ENCODE results near the gene SMAD4.

GRCh38 chr18:51011709-51012108 lies 18.3 kb upstream of the SMAD4 start:
- TF ChIP-seq, protein P1, sequence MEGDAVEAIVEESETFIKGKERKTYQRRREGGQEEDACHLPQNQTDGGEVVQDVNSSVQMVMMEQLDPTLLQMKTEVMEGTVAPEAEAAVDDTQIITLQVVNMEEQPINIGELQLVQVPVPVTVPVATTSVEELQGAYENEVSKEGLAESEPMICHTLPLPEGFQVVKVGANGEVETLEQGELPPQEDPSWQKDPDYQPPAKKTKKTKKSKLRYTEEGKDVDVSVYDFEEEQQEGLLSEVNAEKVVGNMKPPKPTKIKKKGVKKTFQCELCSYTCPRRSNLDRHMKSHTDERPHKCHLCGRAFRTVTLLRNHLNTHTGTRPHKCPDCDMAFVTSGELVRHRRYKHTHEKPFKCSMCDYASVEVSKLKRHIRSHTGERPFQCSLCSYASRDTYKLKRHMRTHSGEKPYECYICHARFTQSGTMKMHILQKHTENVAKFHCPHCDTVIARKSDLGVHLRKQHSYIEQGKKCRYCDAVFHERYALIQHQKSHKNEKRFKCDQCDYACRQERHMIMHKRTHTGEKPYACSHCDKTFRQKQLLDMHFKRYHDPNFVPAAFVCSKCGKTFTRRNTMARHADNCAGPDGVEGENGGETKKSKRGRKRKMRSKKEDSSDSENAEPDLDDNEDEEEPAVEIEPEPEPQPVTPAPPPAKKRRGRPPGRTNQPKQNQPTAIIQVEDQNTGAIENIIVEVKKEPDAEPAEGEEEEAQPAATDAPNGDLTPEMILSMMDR (conservative IDR thresholded peaks at IDR 0.05; ENCODE audit: low read length), result no peak
- no peak for TF ChIP-seq EZH2phosphoT487 (IDR thresholded peaks at IDR 0.05; ENCODE audit: borderline replicate concordance)
